GM12891 (cell line): ENCODE data around the gene LRRFIP2.
"Not testable (repeated sequence)": the region's sequence is repeated elsewhere in the genome, so short reads cannot be mapped to it uniquely, and the experiment has no call there.

Experiments used
- DNase-seq: peaks from one replicate; pipeline ENCODE4 v3.0.0; 2011; ENCODE audit warnings: low spot score; ENCODE audit not compliant: insufficient read length
- FAIRE-seq: peaks from 2 replicates; lab custom pipeline; 2011; peaks lifted over from hg19 to GRCh38; lab: Jason Lieb, UNC
- PAX5 ChIP-seq: IDR thresholded peaks from 2 replicates; pipeline ENCODE4 v1.6.1; 2011; ENCODE audit warnings: low read length, moderate library complexity, mild to moderate bottlenecking; ENCODE audit not compliant: insufficient read depth, severe bottlenecking
- POLR2A ChIP-seq: IDR thresholded peaks from 2 replicates; pipeline ENCODE4 v1.6.1; 2011; ENCODE audit warnings: low read depth, low read length, control low read depth
- POLR2AphosphoS5 ChIP-seq: IDR thresholded peaks from 2 replicates; pipeline ENCODE4 v1.6.1; 2011; ENCODE audit warnings: low read depth, low read length, control low read depth
- POU2F2 ChIP-seq: IDR thresholded peaks from 2 replicates; pipeline ENCODE4 v1.6.1; 2011; ENCODE audit warnings: low read depth, mild to moderate bottlenecking, control low read depth, low read length, moderate library complexity
- SPI1 ChIP-seq: IDR thresholded peaks from 2 replicates; pipeline ENCODE4 v1.6.1; 2011; ENCODE audit warnings: low read depth, low read length, control low read depth
- TAF1 ChIP-seq: IDR thresholded peaks from 2 replicates; pipeline ENCODE4 v1.6.1; 2011; ENCODE audit warnings: low read depth, low read length, control low read depth

LRRFIP2 gene

DNA sequence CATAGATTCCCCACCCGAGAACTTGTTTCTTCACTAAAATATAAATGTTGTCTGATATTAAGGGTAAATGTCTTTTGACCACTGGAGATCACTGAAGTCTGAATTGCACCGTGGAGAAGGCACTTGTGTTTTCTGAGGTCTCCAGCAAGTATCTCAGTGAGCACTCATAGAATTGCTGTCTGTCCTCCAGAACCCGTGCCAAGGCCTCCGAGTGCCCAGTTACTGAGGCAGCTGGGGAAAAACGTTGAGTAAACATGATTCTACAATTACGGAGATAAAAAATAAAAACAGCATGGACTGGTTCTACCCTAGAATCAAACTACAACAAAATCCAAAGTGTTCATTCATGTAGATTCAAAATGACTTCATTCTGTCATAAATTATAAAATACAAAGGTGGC lies 121.0 kb downstream of the LRRFIP2 start:
- FAIRE-seq (no peak), DNase-seq (no peak)
- TF ChIP-seq POLR2A (no peak), TAF1 (no peak)

DNA sequence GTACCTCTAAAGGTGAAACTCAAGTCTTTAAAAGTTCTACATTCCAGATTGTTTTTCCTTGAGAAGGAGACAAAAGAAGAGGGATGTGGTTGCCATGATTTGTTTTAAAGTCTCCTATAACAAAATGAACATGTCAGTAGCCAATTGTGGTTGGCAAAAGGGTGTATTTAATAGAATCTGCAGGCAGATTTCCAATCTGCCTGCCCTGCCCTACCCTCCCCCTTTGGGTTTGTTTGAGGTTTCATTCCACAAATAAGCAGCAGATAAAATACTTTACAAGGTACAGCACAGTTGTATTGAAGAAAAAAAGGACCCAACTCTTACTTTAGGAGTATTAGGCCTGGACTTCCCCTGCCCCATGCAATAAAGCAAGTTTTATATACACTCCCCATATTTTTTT lies 121.5 kb downstream of the LRRFIP2 start:
- TF ChIP-seq PAX5: no peak
- no peak for TF ChIP-seq TAF1
- TF ChIP-seq POLR2AphosphoS5: no peak
- TF ChIP-seq POU2F2: no peak
- TF ChIP-seq SPI1: no peak
- no peak for TF ChIP-seq POLR2A
- FAIRE-seq (no peak), DNase-seq (no peak)

DNA sequence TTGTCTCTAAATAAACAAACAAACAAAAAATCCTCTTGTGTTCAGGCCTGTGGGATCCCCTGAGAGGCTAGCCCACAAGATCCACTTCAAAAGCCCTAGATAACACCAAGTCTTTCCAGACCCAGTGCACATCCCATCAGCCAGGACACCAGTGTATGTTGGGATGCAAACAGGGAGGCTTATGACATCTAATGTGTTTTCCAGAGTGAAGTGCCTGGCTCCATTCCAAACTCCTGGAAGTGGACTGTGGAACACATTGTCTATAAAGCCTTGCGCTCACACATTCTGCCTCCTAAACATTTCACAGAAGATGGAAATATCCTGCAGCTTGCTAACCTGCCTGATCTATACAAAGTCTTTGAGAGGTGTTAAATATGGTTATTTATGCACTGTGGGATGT lies 124.1 kb downstream of the LRRFIP2 start:
- FAIRE-seq (no peak), DNase-seq (no peak)

DNA sequence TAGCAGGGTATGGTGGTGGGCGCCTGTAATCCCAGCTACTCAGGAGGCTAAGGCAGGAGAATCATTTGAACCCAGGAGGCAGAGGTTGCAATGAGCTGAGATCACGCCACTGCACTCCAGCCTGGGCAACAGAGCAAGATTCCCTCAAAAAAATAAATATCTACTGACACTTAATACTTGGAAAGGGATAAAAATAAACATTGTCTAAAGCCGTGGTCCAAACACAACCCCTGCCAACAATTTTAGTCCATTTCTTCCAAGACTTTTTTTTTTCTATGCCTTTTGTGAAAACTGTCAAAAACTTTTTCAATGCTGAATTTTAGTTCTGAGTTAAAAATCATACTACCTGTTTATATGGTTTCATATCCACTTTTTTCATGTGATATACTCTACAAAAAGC lies 131.7 kb downstream of the LRRFIP2 start:
- FAIRE-seq: not testable (repeated sequence)

More for the DNA sequence above, 124.1 kb downstream of the LRRFIP2 start:
- TF ChIP-seq PAX5: no peak
- TF ChIP-seq POU2F2: no peak
- TF ChIP-seq POLR2AphosphoS5: no peak
- no peak for TF ChIP-seq TAF1
- no peak for TF ChIP-seq SPI1

DNA sequence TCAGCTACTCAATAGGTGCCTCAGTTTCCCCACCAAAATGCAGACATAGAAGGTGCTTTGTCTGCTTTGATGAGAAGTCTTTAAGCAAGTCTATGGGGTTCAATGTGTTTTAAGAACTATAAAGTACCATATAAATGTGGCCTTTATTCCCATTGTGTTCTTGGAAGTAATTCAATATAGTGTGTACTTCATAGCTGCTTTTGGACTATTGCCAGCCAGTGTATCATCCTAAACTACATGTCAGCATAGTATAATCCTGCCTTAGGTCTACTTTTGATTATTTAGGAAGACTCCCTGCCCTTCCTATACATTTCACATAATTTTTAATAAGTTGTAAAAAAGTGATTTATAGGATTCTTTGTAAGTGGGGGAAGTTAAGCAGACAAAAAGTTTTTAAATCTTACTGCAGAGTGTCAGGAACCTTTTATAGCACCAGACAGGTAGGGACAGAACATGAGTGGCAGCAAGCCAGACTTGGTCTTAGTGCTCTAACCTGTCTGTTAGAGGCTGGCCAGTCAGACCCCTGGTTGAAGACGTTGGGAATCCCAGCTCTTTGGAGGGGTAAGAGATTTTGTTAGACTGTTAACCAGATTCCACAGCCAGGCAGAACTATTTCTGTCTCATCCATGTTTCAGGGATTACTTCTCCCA lies 132.7 kb downstream of the LRRFIP2 start:
- no peak for DNase-seq
- no peak for FAIRE-seq
- no peak for TF ChIP-seq POLR2AphosphoS5
- no peak for TF ChIP-seq POU2F2
- TF ChIP-seq PAX5: no peak
- no peak for TF ChIP-seq SPI1
- no peak for TF ChIP-seq POLR2A
- no peak for TF ChIP-seq TAF1

More for the DNA sequence above, 131.7 kb downstream of the LRRFIP2 start:
- not testable (repeated sequence) for DNase-seq

DNA sequence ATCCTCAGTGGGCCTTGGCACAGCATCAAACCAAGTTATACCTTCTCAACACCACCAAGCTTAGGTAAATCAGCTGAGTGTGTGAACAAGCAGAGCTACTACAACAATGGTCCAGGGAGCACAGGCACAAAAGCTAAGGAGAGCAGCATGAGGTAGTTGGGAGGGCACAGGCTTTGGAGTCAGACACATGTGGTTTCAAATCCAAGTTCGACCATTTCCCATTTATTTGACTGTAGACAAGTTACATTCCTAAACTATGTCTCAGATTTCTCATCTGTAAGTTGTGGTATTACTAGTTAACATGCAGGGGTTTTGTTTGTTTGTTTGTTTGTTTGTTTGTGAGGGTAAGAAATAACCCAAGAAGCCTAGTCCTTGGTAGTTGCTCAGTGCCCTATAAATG lies 134.2 kb downstream of the LRRFIP2 start:
- no peak for TF ChIP-seq POLR2AphosphoS5
- TF ChIP-seq POLR2A: no peak
- TF ChIP-seq POU2F2: no peak
- no peak for TF ChIP-seq PAX5
- no peak for TF ChIP-seq TAF1
- no peak for TF ChIP-seq SPI1
- no peak for FAIRE-seq
- DNase-seq: no peak

DNA sequence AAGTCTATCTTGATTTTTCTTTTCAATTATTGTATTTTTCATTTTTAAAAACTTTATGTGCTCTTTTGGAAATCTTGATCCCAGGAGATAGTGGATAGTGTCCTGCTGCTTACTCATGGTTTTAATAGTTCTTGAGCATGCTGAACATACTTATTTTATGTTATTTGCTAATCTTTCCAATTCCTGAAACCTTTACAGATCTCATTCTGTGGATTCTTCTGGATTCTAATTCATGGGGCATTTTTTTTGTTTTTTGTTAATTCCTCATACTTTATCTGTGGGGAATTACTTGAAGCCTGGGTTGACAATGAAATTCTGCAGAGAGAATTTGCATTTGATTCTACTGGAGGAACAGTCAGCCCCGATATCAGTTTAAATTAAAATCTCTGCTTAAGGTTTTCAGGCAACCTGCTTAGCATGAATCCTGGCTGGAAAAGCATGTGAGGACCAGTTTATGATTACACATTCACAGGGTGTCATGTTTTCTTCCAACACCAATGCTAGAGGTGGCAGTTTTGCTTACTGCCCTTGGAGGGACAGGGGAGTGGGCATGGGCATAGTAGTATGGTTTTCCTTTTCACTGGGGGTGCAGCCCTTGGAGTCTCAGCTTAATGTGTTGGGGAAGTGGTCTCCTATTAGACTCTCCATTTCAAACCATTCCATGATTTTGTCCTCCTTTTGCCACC lies 135.1 kb downstream of the LRRFIP2 start:
- TF ChIP-seq POLR2AphosphoS5 (no peak), PAX5 (no peak), TAF1 (no peak), POU2F2 (no peak), POLR2A (no peak), SPI1 (no peak)
- DNase-seq (no peak), FAIRE-seq (no peak)

DNA sequence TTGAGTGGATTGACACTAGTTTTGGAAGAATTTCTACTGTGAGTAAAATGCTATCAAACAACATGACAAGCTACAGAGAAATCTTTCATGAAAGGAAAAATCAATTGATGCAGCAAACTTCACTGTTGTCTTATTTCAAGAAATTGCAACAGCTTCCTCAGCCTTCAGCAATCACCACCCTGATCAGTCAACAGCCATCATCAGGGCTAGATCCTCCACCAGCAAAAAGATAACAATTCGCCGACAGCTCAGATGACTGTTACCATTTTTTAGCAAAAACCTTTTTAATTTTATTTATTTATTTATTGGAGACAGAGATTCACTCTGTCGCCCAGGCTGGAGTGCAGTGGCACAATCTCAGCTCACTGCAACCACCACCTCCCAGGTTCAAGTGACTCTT lies 137.0 kb downstream of the LRRFIP2 start:
- FAIRE-seq: no peak

DNA sequence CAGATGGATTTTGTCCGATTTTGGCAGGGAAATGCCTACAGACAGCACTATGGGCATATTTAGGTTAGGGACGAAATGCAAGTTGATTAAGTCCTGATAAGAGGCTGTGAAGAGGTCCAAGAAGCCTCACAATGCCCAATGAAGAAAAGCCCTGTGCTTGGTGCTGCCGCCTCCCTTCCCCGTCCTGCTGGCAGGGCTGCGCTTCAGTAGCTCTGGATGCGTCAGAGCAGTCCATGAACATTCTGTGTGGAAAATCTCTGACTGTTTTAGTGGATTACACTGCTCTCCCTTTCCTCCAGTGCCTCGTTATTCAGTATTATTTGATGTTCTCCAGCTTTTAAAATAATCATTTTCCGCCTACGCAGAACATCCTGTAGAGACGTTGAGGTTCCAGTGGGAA lies 141.4 kb downstream of the LRRFIP2 start:
- TF ChIP-seq PAX5: no peak
- no peak for TF ChIP-seq TAF1
- TF ChIP-seq POU2F2: no peak
- no peak for TF ChIP-seq POLR2AphosphoS5
- no peak for TF ChIP-seq SPI1
- no peak for TF ChIP-seq POLR2A
- FAIRE-seq: no peak
- DNase-seq: no peak

More for the DNA sequence above, 137.0 kb downstream of the LRRFIP2 start:
- no peak for TF ChIP-seq SPI1
- DNase-seq: no peak

DNA sequence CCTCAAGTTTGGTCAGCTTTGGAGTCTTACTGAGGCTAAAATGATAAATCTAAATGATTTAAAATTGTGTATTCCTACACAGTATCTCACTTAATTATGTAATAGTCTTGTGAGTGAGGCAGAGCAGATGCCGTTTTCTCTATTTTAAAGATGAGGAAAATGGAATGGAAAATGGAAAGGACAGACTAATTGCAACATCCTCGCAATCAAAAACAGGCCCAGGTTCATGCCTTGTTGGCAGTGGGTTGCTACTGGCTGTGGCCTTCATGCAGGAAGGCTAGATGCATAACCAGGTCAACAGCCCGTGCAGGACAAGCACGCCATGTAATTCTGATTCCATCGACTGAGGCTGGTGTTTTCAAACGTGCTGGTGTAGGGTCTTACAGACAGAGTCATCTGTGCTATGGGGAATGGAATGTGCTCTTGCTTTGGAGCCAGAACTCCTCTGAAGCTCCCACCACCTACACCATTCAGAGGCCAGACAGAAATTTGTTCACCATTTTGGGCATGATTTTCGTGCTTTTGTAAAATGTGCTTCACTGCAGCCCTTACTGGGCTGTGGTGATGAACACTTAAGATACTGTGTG lies 143.2 kb downstream of the LRRFIP2 start:
- no peak for FAIRE-seq
- DNase-seq: no peak
- TF ChIP-seq TAF1: no peak
- no peak for TF ChIP-seq POU2F2
- TF ChIP-seq PAX5: no peak
